Measurements from ENCODE around the gene SMDT1.

GRCh38 chr22:42079319-42080251, at the start of gene SMDT1:
- peak; percentile 49; the same call in 1 of the 2 replicates for TF ChIP-seq MYC (IDR thresholded peaks at IDR 0.05; ENCODE audit: borderline replicate concordance, low read length)
- TF ChIP-seq, protein P1, sequence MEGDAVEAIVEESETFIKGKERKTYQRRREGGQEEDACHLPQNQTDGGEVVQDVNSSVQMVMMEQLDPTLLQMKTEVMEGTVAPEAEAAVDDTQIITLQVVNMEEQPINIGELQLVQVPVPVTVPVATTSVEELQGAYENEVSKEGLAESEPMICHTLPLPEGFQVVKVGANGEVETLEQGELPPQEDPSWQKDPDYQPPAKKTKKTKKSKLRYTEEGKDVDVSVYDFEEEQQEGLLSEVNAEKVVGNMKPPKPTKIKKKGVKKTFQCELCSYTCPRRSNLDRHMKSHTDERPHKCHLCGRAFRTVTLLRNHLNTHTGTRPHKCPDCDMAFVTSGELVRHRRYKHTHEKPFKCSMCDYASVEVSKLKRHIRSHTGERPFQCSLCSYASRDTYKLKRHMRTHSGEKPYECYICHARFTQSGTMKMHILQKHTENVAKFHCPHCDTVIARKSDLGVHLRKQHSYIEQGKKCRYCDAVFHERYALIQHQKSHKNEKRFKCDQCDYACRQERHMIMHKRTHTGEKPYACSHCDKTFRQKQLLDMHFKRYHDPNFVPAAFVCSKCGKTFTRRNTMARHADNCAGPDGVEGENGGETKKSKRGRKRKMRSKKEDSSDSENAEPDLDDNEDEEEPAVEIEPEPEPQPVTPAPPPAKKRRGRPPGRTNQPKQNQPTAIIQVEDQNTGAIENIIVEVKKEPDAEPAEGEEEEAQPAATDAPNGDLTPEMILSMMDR (IDR thresholded peaks at IDR 0.05), result no peak
- no peak for TF ChIP-seq RAD21 (conservative IDR thresholded peaks at IDR 0.05 in 1 of 2, IDR thresholded peaks at IDR 0.05 in 1 of 2)
- no peak for TF ChIP-seq CEBPB (IDR thresholded peaks at IDR 0.05)
- peak; percentile 64 for TF ChIP-seq POLR2A (IDR thresholded peaks at IDR 0.05; ENCODE audit: low read length)
